HepG2 (cell line): ENCODE results near the gene PAM16. TPM values are rescaled to one million over a fixed set of nuclear protein-coding genes. Genes with fewer than 3 reads are reported as not detected.

Source experiments
- CREM ChIP-seq, 2 experiments: sonication (generic) in 1 of 2; formaldehyde crosslinking in 1 of 2; IDR thresholded peaks; 2 replicates each; pipeline versions ENCODE4 v1.4.0 to v1.6.1; 2016 to 2020; ENCODE audit warnings: antibody characterized with exemption in 1 of 2, mild to moderate bottlenecking in 1 of 2, missing genetic modification reagents in 1 of 2
- DNMT1 ChIP-seq: sonication (generic); formaldehyde crosslinking; IDR thresholded peaks from 2 replicates; pipeline ENCODE4 v1.5.1; 2020; ENCODE audit warnings: mild to moderate bottlenecking, missing genetic modification reagents
- E2F1 ChIP-seq: sonication (generic); formaldehyde crosslinking; IDR thresholded peaks from 2 replicates; pipeline ENCODE4 v1.5.0; 2020; ENCODE audit warnings: missing genetic modification reagents
- FIP1L1 ChIP-seq: fragments of 200-400 bp; formaldehyde crosslinking; IDR thresholded peaks from 2 replicates; pipeline ENCODE4 v1.6.1; 2018; ENCODE audit warnings: low read depth, mild to moderate bottlenecking, low read length, moderate library complexity, borderline replicate concordance; ENCODE audit not compliant: insufficient read depth
- KDM3A ChIP-seq: IDR thresholded peaks from 2 replicates; pipeline ENCODE4 v1.6.1; 2018; ENCODE audit warnings: low read depth, missing compliant biosample characterization
- KDM4B ChIP-seq: sonication (generic); formaldehyde crosslinking; IDR thresholded peaks from 2 replicates; pipeline ENCODE4 v1.4.0; 2020; ENCODE audit warnings: missing genetic modification reagents
- MED1 ChIP-seq: sonication (generic); formaldehyde crosslinking; IDR thresholded peaks from 2 replicates; pipeline ENCODE4 v1.4.0; 2020; ENCODE audit warnings: missing genetic modification reagents
- NFE2L2 ChIP-seq: fragments of 150-350 bp; IDR thresholded peaks from 2 replicates; pipeline ENCODE4 v1.6.1; 2014; ENCODE audit warnings: low read length
- NFKB2 ChIP-seq: sonication (generic); formaldehyde crosslinking; IDR thresholded peaks from 2 replicates; pipeline ENCODE4 v1.4.0; 2020; ENCODE audit warnings: missing genetic modification reagents, borderline replicate concordance
- NR0B2 ChIP-seq: sonication (generic); formaldehyde crosslinking; IDR thresholded peaks from 2 replicates; pipeline ENCODE4 v1.4.0; 2020; ENCODE audit warnings: mild to moderate bottlenecking, missing genetic modification reagents
- NRL ChIP-seq: sonication (generic); formaldehyde crosslinking; IDR thresholded peaks from 2 replicates; pipeline ENCODE4 v1.5.0; 2020; ENCODE audit warnings: missing genetic modification reagents, mild to moderate bottlenecking, moderate library complexity, borderline replicate concordance
- PHF8 ChIP-seq: sonication (generic); formaldehyde crosslinking; IDR thresholded peaks from 2 replicates; pipeline ENCODE4 v1.5.0; 2020; ENCODE audit warnings: missing genetic modification reagents
- SP4 ChIP-seq: sonication (generic); formaldehyde crosslinking; IDR thresholded peaks from 2 replicates; pipeline ENCODE4 v1.8.1; 2023; ENCODE audit warnings: mild to moderate bottlenecking, missing genetic modification reagents
- THAP7 ChIP-seq: sonication (generic); formaldehyde crosslinking; IDR thresholded peaks from 2 replicates; pipeline ENCODE4 v1.8.1; 2023; ENCODE audit warnings: mild to moderate bottlenecking, missing genetic modification reagents
- ZMYM4 ChIP-seq: sonication (generic); formaldehyde crosslinking; IDR thresholded peaks from 2 replicates; pipeline ENCODE4 v1.8.1; 2023; ENCODE audit warnings: mild to moderate bottlenecking, missing genetic modification reagents
- ZNF274 ChIP-seq: sonication (generic); formaldehyde crosslinking; IDR thresholded peaks from 2 replicates; pipeline ENCODE4 v1.5.1; 2020; ENCODE audit warnings: mild to moderate bottlenecking, missing genetic modification reagents
- ZNF331 ChIP-seq: sonication (generic); formaldehyde crosslinking; IDR thresholded peaks from 2 replicates; pipeline ENCODE4 v1.4.0; 2020; ENCODE audit warnings: missing genetic modification reagents
- ZNF335 ChIP-seq: sonication (generic); formaldehyde crosslinking; IDR thresholded peaks from 2 replicates; pipeline ENCODE4 v1.4.0; 2020; ENCODE audit warnings: missing genetic modification reagents
- ZNF510 ChIP-seq: sonication (generic); formaldehyde crosslinking; IDR thresholded peaks from 2 replicates; pipeline ENCODE4 v1.4.0; 2020; ENCODE audit warnings: low read depth, mild to moderate bottlenecking, missing genetic modification reagents
- ZNF605 ChIP-seq: sonication (generic); formaldehyde crosslinking; IDR thresholded peaks from 2 replicates; pipeline ENCODE4 v1.8.0; 2022; ENCODE audit warnings: mild to moderate bottlenecking, missing genetic modification reagents
- ZNF724P ChIP-seq: sonication (generic); formaldehyde crosslinking; IDR thresholded peaks from 2 replicates; pipeline ENCODE4 v1.8.0; 2022; ENCODE audit warnings: missing genetic modification reagents, borderline replicate concordance
- ZNF777 ChIP-seq: sonication (generic); formaldehyde crosslinking; IDR thresholded peaks from 2 replicates; pipeline ENCODE4 v1.4.0; 2020; ENCODE audit warnings: missing genetic modification reagents
- ZNF878 ChIP-seq: sonication (generic); formaldehyde crosslinking; IDR thresholded peaks from 2 replicates; pipeline ENCODE4 v1.8.1; 2023; ENCODE audit warnings: mild to moderate bottlenecking, missing genetic modification reagents, moderate library complexity
- polyA plus RNA-seq, 8 experiments: library from polyadenylated mRNA; depleted of rRNA in 3 of 8; stranded (reverse) in 7 of 8; unstranded in 1 of 8; fragments of >200 nt; fragmentation: Illumina TruSeq in 4 of 8; extraction: Trizol in 4 of 8; gene quantifications; 2 replicates each; pipeline versions ENCODE4 v1.2.1 to v1.2.3, GENCODE V29; 2011 to 2016; ENCODE audit warnings: low read depth in 4 of 8, missing spikeins in 1 of 8, mixed read lengths in 1 of 8; ENCODE audit not compliant: insufficient read depth in 1 of 8
- total RNA-seq, 5 experiments: library from RNA; depleted of rRNA; stranded (reverse); fragments of >200 nt; fragmentation: Illumina TruSeq; extraction: Trizol; gene quantifications; 2 replicates each; pipeline ENCODE4 v1.2.3, GENCODE V29; 2016; ENCODE audit warnings: low read depth in 1 of 5
- TF ChIP-seq, protein P1 (sequence below): sonication (generic); formaldehyde crosslinking; IDR thresholded peaks from 2 replicates; pipeline ENCODE4 v1.4.0; 2020; ENCODE audit warnings: missing genetic modification reagents, low read depth, mild to moderate bottlenecking, borderline replicate concordance
- TF ChIP-seq, protein P2 (sequence below): IDR thresholded peaks from 2 replicates; pipeline ENCODE4 v1.6.1; 2016; ENCODE audit warnings: low read depth, borderline replicate concordance

The PAM16 gene
- total and polyA plus RNA-seq, 2 of the 13 experiments (the other 11 are each of a cell fraction or from before 2014, with no cell fraction given): 51.5 to 51.8 TPM

- TF ChIP-seq E2F1 (no peak), SP4 (CRISPR knock-in tag) (0 out of 2 replicates have a peak, but pooled peaks have one; percentile 31), ZNF777 (CRISPR knock-in tag) (no peak), PHF8 (peak; percentile 24; the same call in 1 of the 2 replicates), ZNF605 (CRISPR knock-in tag) (peak; percentile 23; the same call in 1 of the 2 replicates), CREM (IDR thresholded peaks at IDR 0.05) (no peak), CREM (CRISPR knock-in tag; IDR thresholded peaks at IDR 0.05) (no peak), ZNF724P (CRISPR knock-in tag) (no peak), DNMT1 (CRISPR knock-in tag) (0 out of 2 replicates have a peak, but pooled peaks have one; percentile 36), FIP1L1 (no peak), THAP7 (CRISPR knock-in tag) (no peak), NFE2L2 (peak; percentile 6; the same call in 1 of the 2 replicates), ZNF274 (0 out of 2 replicates have a peak, but pooled peaks have one; percentile 22), ZMYM4 (CRISPR knock-in tag) (no peak), KDM3A (CRISPR knock-in tag) (0 out of 2 replicates have a peak, but pooled peaks have one; percentile 63), NR0B2 (CRISPR knock-in tag) (peak; percentile 25; the same call in 1 of the 2 replicates), ZNF510 (no peak), ZNF335 (0 out of 2 replicates have a peak, but pooled peaks have one; percentile 19), NRL (CRISPR knock-in tag) (0 out of 2 replicates have a peak, but pooled peaks have one; percentile 34), MED1 (peak; percentile 28; the same call in 1 of the 2 replicates), NFKB2 (CRISPR knock-in tag) (no peak; the same call in 1 of the 2 replicates), KDM4B (CRISPR knock-in tag) (0 out of 2 replicates have a peak, but pooled peaks have one; percentile 25), ZNF331 (CRISPR knock-in tag) (0 out of 2 replicates have a peak, but pooled peaks have one; percentile 46), ZNF878 (CRISPR knock-in tag) (no peak)
- TF ChIP-seq, protein P1, sequence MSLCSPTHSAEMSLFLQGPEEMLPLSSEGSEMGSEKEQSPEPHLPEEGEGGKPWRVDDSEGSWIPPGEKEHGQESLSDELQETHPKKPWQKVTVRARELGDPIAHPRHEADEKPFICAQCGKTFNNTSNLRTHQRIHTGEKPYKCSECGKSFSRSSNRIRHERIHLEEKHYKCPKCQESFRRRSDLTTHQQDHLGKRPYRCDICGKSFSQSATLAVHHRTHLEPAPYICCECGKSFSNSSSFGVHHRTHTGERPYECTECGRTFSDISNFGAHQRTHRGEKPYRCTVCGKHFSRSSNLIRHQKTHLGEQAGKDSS: peak; percentile 75; the same call in 1 of the 2 replicates
- TF ChIP-seq, protein P2, sequence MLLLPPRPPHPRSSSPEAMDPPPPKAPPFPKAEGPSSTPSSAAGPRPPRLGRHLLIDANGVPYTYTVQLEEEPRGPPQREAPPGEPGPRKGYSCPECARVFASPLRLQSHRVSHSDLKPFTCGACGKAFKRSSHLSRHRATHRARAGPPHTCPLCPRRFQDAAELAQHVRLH (CRISPR knock-in tag): 0 out of 2 replicates have a peak, but pooled peaks have one; percentile 68
These were observed 7.9 kb upstream of the PAM16 start (continued) for GRCh38 chr16:4358831-4359561.
